EL (cell line): Measurements from ENCODE around the gene DNAH3.
"Not testable (repeated sequence)": the region's sequence is repeated elsewhere in the genome, so short reads cannot be mapped to it uniquely, and the experiment has no call there.

Experiments used
- DNase-seq: peaks from one replicate; pipeline ENCODE4 v3.0.0-alpha.2; 2016

The DNAH3 gene

DNA sequence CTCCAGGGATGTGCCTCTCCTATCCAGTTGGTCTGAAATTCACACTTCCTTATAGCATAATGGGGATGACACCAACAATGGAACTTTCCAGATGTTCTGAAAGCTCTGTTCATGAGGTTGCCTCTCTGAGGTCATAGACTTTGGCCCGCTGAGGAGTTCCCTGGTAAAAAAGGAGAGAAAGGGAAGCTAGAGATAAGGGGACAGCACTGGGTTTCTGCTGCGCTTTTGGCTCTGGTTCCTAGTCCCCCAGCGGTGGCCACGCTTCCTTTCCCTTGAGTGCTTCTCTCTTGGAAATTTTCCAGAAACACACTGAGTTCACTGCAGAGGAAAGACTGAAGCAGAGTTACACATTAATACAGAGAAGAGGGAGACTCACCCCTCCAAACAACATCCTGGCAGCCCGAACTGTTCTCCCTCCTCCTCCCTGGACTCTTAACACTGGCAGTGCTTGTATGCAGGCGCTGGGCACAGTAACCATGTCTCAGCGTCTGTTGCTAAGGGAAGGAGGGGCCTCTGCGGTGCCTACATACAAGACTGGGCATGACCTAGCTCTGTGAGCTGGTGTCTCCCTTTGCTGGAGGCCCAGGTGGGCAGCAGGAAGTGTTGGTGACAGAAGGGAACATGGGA is at the start of gene DNAH3:
TSS of gene DNAH3 (minus strand) at position 472 of the 627 bp plus-strand sequence. CDS start 527 bp downstream, outside the sequence.
- no peak for DNase-seq

DNA sequence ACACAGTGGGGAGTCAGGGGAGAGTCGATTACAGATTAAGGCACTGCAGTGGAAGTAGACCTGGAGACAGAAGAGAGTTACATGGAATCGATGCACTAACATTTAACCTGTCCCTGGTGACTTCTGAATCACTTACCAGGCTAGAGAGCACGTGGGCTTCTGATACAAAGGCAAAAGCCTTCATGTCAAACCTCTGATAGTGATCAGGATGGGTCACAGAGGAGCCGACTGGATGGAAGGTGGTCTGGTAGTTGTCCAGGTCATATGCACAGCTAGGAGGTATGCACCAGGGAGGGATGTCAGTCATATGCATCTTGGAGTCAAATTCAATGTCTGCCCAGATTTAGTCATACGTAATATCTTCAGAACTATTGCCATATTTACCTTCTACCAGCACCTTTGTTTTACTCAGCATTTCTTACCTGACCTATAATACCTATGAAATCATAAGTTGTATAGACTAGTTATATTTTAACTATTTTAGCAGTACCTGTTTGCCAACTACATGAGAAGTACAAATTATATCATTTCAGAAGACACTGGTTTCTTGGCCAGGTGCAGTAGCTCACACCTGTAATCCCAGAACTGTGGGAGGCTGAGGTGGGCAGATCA is 49.1 kb upstream of the DNAH3 start:
- no peak for DNase-seq

DNA sequence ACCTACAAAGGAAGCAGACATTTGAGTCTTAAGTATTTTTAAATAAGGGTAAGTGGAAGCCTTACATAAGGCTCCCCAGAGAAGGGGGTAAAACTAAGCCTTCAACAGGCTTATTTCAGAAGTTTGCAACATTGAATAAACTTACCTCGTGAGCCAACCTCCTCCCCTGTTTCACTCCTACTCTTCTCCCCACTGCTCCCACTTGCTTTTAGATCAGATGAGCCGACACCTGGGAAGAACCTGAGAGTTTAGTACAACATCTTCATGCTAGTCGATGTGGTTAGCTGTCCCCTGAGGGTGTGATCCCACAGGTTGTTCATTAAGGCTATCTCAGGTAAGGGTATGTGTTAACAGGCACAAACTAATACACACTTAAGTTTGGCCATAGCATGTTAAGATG is 47.0 kb upstream of the DNAH3 start:
- DNase-seq, result no peak

GRCh38 chr16:21197112-21197511 is 46.5 kb upstream of the DNAH3 start:
- DNase-seq, result no peak

DNA sequence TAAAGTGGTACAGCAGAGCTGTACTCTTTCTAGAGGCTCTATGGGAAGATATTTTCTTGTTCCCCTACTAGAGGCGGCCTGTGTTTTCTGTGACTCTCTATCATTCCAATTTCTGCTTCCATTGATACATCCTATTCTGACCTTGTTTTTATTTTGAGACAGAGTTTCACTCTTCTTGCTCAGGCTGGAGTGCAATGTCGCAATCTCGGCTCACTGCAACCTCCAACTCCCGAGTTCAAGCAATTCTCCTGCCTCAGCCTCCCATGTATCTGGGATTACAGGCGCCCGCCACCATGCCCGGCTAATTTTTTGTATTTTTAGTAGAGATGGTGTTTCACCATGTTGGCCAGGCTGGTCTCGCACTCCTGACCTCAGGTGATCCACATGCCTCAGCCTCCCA is 44.7 kb upstream of the DNAH3 start:
- not testable (repeated sequence) for DNase-seq

DNA sequence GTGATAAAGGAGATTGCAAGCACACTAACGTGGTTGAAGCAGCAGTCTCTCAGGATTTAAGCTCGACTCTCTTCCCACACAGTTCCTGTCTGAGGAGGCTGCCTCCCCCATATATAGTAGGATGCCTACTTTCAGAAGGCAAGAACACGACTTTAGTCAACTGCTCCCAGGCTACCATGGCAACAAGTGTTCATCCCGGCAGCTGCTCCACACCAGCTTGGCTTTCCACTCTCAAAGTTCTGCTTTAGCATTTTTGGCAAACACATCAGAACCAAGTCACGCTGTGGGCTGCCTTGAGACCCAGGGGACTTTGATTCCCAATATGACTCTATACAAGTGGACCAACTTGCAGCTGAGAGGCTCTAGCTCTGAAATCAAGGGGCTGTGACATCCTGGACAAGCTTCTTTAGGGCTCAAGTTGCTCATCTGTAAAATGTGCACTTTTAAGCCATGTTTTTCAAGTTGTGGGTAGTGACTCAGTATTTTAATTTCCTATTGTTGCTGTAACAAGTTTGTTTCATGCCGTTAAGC is 44.2 kb upstream of the DNAH3 start:
- DNase-seq, result no peak

DNA sequence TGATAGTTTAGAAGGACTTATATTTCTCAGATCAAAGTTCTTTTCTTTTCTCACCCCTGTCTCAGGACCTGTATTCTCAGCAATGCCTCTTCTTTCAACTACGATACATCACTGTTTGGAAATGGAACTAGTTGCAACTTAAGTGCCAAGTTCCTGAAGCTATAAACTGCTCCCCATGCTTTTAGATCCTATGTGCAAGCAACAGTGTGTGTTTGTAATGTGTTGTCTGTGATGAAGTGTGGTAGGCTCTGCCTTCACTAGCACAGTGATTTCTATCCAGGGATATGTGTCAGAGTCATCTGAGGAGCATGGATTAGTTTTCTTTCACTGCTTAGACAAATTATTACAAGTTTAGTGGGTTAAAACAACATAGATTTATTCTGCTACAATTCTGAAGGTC is 42.3 kb upstream of the DNAH3 start:
- DNase-seq, result no peak

DNA sequence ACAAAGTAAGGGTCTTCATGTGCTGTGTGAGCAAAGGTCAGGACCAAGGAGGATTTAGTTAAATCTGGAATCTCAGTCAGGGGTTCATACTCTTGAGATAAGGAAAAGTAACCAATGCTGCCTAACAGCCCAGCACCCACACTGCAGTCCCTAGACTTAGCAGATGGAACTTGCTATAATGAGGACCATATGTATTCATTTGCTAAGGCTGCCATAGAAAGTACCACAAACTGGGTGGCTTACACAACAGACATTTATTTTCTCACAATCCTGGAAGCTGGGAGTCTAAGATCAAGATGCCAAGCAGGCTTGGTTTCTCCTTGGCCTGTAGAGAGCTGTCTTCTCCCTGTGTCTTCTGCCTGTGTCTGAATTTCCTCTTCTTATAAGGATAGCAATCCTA is 40.0 kb upstream of the DNAH3 start:
- DNase-seq, result peak; percentile 21

GRCh38 chr16:21190013-21190412 is 39.4 kb upstream of the DNAH3 start:
- DNase-seq, result no peak

DNA sequence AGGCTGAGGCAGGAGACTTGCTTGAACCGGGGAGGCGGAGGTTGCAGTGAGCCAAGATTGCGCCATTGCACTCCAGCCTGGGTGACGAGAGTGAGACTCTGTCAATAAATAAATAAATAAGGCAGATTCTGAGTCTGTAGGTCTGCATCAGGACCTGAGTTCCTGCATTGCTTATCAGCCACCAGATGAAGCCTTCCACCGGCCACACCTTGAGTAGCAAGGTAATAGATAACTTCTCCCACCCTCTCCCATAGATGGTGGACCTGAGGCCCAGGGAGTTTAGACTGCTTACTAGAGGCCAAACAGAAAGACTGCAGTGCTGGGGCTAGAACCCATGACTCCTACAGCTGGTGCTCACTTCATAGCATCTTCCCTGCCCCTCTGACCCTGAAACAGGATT is 38.7 kb upstream of the DNAH3 start:
- DNase-seq, result no peak

DNA sequence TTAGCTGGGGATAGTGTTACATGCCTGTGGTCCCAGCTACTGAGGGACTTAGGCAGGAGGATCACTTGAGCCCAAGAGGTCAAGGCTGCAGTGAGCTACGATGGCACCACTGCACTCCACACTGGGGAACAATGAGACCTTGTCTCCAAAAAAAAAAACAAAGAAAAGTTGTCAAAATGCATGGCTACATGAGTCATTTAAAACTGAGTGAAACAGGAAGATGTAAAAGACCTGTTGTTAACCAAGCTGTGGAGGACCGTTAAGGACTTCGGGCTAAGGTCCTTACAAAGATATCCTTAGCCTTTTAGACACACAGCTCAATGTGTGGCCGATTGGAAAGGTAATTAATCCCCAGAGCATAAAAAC is 35.7 kb upstream of the DNAH3 start:
- no peak for DNase-seq

- no peak for DNase-seq
Observed at GRCh38 chr16:21185659-21186325, 35.1 kb upstream of the DNAH3 start.

DNA sequence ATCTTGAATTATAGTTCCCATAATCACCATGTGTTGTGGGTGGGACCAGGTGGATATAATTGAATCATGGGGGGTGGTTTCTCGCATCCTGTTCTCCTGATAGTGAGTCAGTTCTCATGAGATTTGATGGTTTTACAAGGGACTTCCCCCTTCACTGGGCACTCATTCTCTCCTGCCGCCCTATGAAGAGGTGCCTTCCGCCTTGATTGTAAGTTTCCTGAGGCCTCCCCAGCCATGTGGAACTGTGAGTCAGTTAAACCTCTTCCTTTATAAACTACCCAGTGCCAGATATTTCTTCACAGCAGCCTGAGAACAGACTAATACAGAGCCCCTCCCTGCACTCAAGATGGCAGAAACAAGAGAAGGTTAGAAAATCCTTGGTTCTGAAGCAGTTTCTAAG is 34.2 kb upstream of the DNAH3 start:
- no peak for DNase-seq

- DNase-seq, result no peak
Observed at GRCh38 chr16:21183995-21184394, 33.3 kb upstream of the DNAH3 start.

DNA sequence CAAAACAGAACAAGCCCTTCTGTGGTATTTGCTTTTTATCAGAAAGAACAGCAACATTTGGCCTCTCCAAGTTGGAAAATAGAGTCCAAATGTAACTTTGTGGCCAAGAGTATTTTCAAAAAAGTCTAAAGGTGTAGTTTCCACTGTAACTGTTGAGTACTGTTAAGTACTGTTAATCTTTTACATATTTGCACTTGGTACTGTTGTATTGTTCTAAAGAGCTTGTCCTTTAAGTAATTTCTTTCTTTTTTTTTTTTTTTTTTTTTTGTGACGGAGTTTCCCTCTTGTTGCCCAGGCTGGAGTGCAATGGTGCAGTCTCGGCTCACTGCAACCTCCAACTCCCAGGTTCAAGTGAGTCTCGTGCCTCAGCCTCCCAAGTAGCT is 29.3 kb upstream of the DNAH3 start:
- no peak for DNase-seq

GRCh38 chr16:21179126-21179982 is 28.7 kb upstream of the DNAH3 start:
- DNase-seq, result no peak

DNA sequence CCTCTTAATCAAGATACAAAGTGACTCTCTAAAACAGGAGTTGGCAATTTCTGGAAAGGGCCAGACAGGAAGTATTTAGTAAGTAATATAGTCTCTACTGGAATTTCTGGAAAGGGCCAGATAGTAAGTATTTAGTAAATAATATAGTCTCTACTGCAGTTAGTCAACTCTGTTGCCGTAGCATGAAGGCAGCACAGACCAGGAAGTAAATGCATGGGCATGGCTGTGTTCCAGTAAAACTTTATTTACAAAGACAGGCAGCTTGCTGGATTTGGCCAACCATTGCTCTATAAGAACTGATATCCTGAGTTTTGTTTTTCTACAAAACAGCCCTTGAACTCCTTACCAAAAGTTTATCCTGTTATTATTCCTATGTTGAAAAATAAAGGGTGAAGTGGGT is 24.8 kb upstream of the DNAH3 start:
- no peak for DNase-seq

DNA sequence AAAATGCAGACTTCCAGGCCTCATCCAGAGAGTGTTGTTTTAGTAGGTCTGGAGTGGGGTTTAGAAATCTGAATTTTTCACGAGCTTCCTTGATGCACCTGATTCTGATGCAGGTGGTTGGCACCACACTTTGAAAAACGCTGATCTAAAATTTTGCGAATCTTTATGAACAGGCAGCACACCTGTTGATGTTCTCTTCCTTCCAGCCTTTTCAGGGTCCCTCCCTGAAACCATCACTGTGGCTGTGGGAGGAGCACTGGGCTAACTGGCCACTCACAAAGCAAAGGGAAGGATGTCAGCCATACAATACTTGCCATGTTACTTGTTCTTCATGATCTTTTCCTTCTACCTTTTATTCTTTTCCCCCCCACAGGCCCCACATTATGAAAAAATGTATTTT is 22.0 kb upstream of the DNAH3 start:
- no peak for DNase-seq

DNA sequence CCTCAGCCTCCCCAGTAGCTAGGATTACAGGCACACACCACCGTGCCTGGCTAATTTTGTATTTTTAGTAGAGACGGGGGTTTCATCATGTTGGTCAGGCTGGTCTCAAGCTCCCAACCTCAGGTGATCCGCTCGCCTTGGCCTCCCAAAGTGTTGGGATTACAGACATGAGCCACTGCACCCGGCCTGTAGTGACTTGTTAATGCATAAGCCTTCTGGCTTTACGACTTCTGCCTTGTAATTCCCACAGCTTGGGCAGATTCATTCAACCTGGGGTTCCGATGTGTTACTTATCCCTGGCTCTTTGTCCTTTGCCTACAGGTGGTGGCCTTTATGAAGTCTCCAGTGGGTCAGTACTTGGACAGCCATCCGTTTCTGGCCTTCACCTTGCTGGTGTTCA is 19.5 kb upstream of the DNAH3 start:
- DNase-seq, result not testable (repeated sequence)

DNA sequence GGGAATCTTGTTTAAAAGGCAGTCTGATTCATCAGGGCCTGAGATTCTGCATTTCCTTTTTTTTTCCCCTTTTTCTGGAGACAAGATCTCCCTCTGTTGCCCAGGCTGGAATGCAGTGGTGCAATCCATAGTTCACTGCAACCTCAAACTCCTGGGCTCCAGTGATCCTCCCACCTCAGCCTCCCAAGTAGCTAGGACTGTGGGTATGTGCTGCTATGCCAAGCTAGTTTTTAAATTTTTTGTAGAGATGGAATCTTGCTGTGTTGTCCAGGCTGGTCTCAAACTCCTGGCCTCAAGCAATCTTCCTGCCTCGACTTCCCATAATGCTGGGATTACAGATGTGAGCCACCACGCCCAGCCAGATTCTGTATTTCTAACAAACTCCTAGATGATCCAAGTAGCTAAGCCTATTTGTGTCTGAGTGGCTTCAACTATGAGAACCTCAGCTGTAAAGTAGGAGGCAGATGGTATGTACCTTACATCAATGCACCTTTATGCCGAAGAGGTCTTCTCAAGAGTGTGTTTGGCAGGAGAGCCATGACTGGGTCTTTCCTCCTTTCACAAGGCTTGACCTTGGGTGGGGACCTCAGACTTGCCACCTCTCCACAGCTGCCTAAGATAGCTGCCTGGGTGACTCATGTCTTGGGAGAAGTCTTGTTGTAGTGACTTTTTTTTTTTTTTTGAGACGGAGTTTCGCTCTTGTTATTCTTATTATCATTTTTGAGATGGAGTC is 18.8 kb upstream of the DNAH3 start:
- peak; percentile 62 for DNase-seq

DNA sequence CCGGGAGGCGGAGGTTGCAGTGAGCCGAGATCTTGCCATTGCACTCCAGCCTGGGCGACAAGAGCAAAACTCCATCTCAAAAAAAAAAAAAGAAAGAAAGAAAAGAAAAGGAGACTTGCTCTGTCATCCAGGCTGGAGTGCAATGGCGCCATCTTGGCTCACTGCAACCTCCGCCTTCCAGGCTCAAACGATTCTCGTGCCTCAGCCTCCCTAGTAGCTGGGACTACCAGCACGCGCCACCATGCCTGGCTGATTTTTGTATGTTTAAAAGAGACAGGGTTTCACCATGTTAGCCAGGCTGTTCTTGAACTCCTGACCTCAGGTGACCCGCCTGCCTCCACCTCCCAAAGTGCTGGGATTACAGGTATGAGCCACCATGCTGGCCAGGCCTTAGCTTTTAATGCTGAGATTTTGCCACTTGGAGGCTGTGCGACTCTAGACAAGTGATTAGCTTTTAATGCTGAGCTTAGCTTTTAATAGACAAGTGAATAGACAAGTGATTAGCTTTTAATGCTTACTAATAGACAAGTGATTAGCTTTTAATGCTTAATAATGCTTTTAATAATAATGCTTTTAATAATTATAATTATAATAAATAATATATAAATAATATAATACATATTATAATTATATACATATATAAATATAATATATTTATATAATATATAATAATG is 17.4 kb upstream of the DNAH3 start:
- DNase-seq, result no peak

DNA sequence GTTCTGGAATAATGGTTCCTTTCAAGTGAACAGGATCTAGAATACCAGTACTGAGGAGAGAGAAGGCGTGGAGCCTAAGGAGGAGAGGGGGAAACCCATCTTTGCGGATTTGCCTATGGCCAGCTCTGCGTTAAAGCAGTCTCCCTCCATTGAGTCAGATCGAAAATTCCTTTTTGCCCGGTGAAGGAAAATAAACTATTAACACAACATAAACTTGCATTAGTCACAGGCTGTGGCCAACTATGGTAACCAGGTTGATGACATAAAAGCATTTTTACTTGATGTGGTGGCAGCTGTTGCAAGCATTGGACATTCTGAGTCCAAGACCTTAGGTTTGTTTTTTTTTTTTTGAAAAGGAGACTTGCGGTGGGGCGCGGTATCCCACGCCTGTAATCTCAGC is 16.7 kb upstream of the DNAH3 start:
- DNase-seq, result peak; percentile 95
